Mucosa of rectum (tissue), 2 donors: ENCODE data around the gene USP10.
A peak's percentile ranks its signal among the peaks of the same experiment; 100 is the strongest.
"Not testable (repeated sequence)": the region's sequence is repeated elsewhere in the genome, so short reads cannot be mapped to it uniquely, and the experiment has no call there.

Experiments used
- H3K27ac ChIP-seq, 2 donors: one replicate each; pipeline ENCODE4 v1.7.0; 2013; ENCODE audit warnings: inconsistent platforms in 2 of 2, low read depth in 2 of 2, low read length in 2 of 2
- H3K27me3 ChIP-seq, 2 donors: one replicate each; pipeline ENCODE4 v1.7.0; 2013; ENCODE audit warnings: low read length in 2 of 2; ENCODE audit not compliant: control insufficient read depth in 2 of 2, insufficient read depth in 2 of 2
- H3K36me3 ChIP-seq, 2 donors: one replicate each; pipeline ENCODE4 v1.7.0; 2013; ENCODE audit warnings: low read length in 2 of 2; ENCODE audit not compliant: control insufficient read depth in 2 of 2, insufficient read depth in 2 of 2
- H3K4me1 ChIP-seq, 2 donors: one replicate each; pipeline ENCODE4 v1.7.0; 2013; ENCODE audit warnings: low read length in 2 of 2, mild to moderate bottlenecking in 1 of 2; ENCODE audit not compliant: control insufficient read depth in 2 of 2, insufficient read depth in 2 of 2
- H3K4me3 ChIP-seq, 2 donors: one replicate each; pipeline ENCODE4 v1.7.0; 2013; ENCODE audit warnings: low read length in 2 of 2
- H3K9ac ChIP-seq, 2 donors: one replicate each; pipeline ENCODE4 v1.7.0; 2013; ENCODE audit warnings: low read length in 2 of 2, low read depth in 1 of 2, mild to moderate bottlenecking in 1 of 2
- H3K9me3 ChIP-seq, 2 donors: one replicate each; pipeline ENCODE4 v1.7.0; 2013; ENCODE audit warnings: low read length in 2 of 2; ENCODE audit not compliant: control insufficient read depth in 2 of 2
- donor health status: healthy.
- donor health status: Normal muscosa, but diverticular disease.

USP10 gene

DNA sequence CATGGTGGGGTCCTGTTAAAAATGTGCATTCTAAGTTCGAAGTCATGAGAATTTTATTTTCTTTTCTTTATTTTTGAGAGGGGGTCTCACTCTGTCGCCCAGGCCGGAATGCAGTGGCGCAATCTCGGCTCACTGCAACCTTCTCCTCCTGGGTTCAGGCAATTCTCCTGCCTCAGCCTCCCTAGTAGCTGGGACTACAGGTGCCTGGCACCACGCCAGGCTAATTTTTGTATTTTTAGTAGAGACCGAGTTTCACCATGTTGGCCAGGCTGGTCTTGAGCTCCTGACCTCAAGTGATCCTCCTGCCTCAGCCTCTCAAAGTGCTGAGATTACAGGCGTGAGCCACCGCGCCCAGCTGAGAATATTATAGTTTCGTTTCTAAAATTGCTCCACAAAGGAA lies 48.4 kb downstream of the USP10 start:
- not testable (repeated sequence) for H3K9me3 ChIP-seq, H3K27ac ChIP-seq, H3K9ac ChIP-seq, H3K27me3 ChIP-seq, H3K4me1 ChIP-seq, H3K4me3 ChIP-seq
- peaks cover 8 to 19% of the 10 kb centered on the region in 2 donors for H3K36me3 ChIP-seq

GRCh38 chr16:84749072-84749471 lies 49.3 kb downstream of the USP10 start:
- Histone ChIP-seq H3K36me3 (peaks cover 8 to 19% of the 10 kb centered on the region in 2 donors), H3K27me3 (no peaks in the 10 kb centered on the region), H3K4me1 (peaks cover 5 to 13% of the 10 kb centered on the region in 2 donors), H3K9me3 (no peaks in the 10 kb centered on the region), H3K27ac (no peak overlapping the region), H3K4me3 (no peak overlapping the region), H3K9ac (no peak overlapping the region)

DNA sequence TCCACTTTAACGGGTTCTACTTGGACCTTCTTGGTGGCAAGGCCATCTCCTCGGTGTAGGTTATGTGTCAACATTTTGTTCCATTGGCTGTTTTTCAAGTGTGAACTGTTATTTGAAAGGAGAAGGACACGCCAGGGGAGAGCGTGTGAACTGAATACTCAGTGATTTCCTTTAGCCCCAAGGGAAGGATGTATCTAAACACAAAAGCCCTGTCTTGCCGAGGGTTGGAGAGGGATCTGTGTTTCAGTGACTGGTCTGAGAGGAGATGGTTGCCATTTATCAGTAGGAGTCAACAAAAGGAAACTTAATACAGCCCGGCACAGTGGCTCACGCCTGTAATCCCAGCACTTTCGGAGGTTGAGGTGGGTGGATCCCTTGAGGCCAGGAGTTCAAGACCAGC lies 50.0 kb downstream of the USP10 start:
- Histone ChIP-seq H3K27me3 (no peaks in the 10 kb centered on the region), H3K9me3 (no peaks in the 10 kb centered on the region), H3K4me1 (peaks cover 5 to 15% of the 10 kb centered on the region in 2 donors), H3K27ac (peak overlapping the region; percentile 37 to 40), H3K4me3 (no peak overlapping the region), H3K36me3 (peaks cover 5 to 17% of the 10 kb centered on the region in 2 donors), H3K9ac (no peak overlapping the region)

GRCh38 chr16:84750575-84750974 lies 50.8 kb downstream of the USP10 start:
- no peak overlapping the region for H3K4me3 ChIP-seq
- H3K9ac ChIP-seq, result no peak overlapping the region
- no peaks in the 10 kb centered on the region for H3K27me3 ChIP-seq
- peak overlapping the region; percentile 39 to 56 for H3K27ac ChIP-seq
- peaks cover 7 to 10% of the 10 kb centered on the region in 2 donors for H3K36me3 ChIP-seq
- H3K9me3 ChIP-seq, result no peaks in the 10 kb centered on the region
- peaks cover 5 to 15% of the 10 kb centered on the region in 2 donors for H3K4me1 ChIP-seq

DNA sequence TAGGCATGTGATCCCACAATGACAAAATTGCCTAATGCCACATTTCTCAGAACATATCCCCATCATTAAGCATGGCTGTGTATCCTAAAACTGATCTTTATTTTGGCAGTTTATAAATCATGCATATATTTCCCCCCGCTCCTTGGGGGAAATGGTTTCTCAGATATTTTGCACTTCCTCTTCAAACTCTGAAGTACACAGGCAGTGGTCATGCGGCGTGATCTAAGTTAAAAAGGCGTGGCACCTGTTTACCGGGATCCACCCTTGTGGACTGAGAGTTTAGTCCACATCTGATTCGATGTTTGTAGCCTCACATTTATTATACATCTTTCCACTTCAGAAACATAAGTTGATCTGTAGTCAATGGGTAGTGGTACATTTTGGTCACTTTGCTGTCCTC lies 51.4 kb downstream of the USP10 start:
- Histone ChIP-seq H3K4me1 (peaks cover 5 to 15% of the 10 kb centered on the region in 2 donors), H3K27ac (peak overlapping the region; percentile 39 to 56)

GRCh38 chr16:84751947-84752346 lies 52.1 kb downstream of the USP10 start:
- Histone ChIP-seq H3K9ac (no peak overlapping the region), H3K27me3 (no peaks in the 10 kb centered on the region), H3K36me3 (peaks cover 3 to 5% of the 10 kb centered on the region in 2 donors), H3K27ac (no peak overlapping the region), H3K4me1 (peaks cover 5 to 15% of the 10 kb centered on the region in 2 donors), H3K4me3 (no peak overlapping the region), H3K9me3 (no peaks in the 10 kb centered on the region)

More for the DNA sequence above, 51.4 kb downstream of the USP10 start:
- no peak overlapping the region for H3K9ac ChIP-seq
- peaks cover 5 to 7% of the 10 kb centered on the region in 2 donors for H3K36me3 ChIP-seq
- no peaks in the 10 kb centered on the region for H3K27me3 ChIP-seq
- H3K9me3 ChIP-seq, result no peaks in the 10 kb centered on the region
- no peak overlapping the region for H3K4me3 ChIP-seq

DNA sequence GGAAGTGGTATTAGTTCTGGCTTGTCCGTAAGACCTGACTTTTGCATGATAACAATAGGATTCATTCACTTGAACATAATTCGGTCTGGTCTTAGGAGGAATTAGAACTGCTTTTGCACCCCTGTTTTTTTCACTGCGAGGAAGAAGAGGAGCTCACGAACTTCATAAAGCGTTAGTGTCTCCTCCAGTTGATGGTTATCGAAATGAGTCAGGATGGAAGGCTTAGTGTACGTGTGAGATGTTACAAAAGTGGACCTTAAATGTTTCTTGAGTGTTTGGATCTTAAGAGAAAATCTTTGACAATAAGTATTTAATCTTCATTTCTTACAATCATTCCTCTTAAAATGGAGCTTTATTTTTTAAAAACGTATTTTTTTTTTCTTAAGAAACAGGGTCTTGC lies 52.8 kb downstream of the USP10 start:
- Histone ChIP-seq H3K27me3 (no peaks in the 10 kb centered on the region), H3K9me3 (no peaks in the 10 kb centered on the region), H3K9ac (no peak overlapping the region), H3K36me3 (peaks cover 0 to 5% of the 10 kb centered on the region in 2 donors), H3K4me1 (peaks cover 5 to 15% of the 10 kb centered on the region in 2 donors), H3K4me3 (no peak overlapping the region), H3K27ac (no peak overlapping the region)

GRCh38 chr16:84753412-84754326 lies 53.9 kb downstream of the USP10 start:
- H3K36me3 ChIP-seq, result peaks cover 0 to 7% of the 10 kb centered on the region in 2 donors
- H3K9ac ChIP-seq, result no peak overlapping the region
- no peak overlapping the region for H3K27ac ChIP-seq
- H3K27me3 ChIP-seq, result no peaks in the 10 kb centered on the region
- H3K4me1 ChIP-seq, result peaks cover 5 to 15% of the 10 kb centered on the region in 2 donors
- H3K4me3 ChIP-seq, result no peak overlapping the region
- no peaks in the 10 kb centered on the region for H3K9me3 ChIP-seq

- Histone ChIP-seq H3K36me3 (peaks cover 5 to 7% of the 10 kb centered on the region in 2 donors), H3K27ac (no peak overlapping the region), H3K9ac (no peak overlapping the region), H3K4me3 (no peak overlapping the region), H3K27me3 (no peaks in the 10 kb centered on the region), H3K4me1 (peaks cover 5 to 15% of the 10 kb centered on the region in 2 donors), H3K9me3 (no peaks in the 10 kb centered on the region)
Observed at GRCh38 chr16:84754353-84754856, 54.6 kb downstream of the USP10 start.

DNA sequence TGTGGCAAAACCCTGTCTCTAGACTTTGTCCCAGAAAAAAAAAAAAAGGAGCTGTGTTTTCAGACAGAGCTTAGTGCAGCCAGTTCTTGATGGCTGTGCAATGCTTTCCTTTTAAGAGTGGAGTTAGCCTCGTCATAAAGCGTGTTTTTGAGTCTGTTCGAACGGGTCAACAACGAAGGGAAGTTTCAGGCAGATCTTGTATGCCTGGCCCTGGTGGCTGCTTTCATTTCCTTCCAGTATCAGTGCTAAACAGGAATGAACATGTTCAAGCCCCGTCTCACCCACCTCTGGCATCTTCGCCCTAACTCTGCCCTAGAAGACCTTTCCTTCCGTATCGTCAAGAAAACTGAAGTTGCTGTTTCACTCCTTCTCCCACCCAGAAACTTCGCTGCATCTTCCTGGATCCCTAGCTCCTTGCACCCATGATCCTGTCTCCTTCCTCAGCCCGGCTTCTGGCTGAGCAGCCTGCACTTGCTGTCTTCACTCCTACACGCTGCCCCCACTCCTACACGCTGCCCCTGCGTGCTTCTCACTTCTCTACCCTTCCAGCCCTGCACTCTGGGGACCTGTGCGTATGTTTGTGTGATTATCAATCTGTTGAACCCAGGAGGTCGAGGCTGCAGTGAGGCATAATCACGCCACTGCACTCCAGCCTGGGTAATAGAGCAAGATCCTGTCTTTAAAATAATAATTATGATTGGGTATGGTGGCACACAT lies 55.3 kb downstream of the USP10 start:
- no peak overlapping the region for H3K4me3 ChIP-seq
- peaks cover 5 to 15% of the 10 kb centered on the region in 2 donors for H3K4me1 ChIP-seq
- H3K27me3 ChIP-seq, result no peaks in the 10 kb centered on the region
- H3K9me3 ChIP-seq, result no peaks in the 10 kb centered on the region
- peaks cover 8 to 9% of the 10 kb centered on the region in 2 donors for H3K36me3 ChIP-seq
- peak overlapping the region in 1 of 2 donors; percentile 15 for H3K9ac ChIP-seq
- H3K27ac ChIP-seq, result no peak overlapping the region
